Gastrocnemius medialis (tissue), 4 donors: ENCODE results near the gene PTPN6.

ENCODE experiments used
- CTCF ChIP-seq, 5 experiments: fragments of 450-650 bp in 3 of 5; fragments of 200-600 bp in 2 of 5; sonication (generic) in 2 of 5; IDR thresholded peaks in 4 of 5; conservative IDR thresholded peaks in 1 of 5; 1 replicate in 4 of 5; 2 replicates in 1 of 5; pipeline ENCODE4 v1.5.1; 2016 to 2019; ENCODE audit warnings: antibody characterized with exemption in 5 of 5, mild to moderate bottlenecking in 3 of 5, moderate library complexity in 3 of 5
- POLR2A ChIP-seq, 2 donors: fragments of 450-650 bp; IDR thresholded peaks; one replicate each; pipeline ENCODE4 v1.6.1; 2017; ENCODE audit warnings: antibody characterized with exemption in 2 of 2, mild to moderate bottlenecking in 2 of 2, moderate library complexity in 2 of 2

GRCh38 chr12:6941782-6942181, 9.4 kb upstream of the PTPN6 start:
- TF ChIP-seq CTCF (IDR thresholded peaks at IDR 0.05 in 4 of 5, conservative IDR thresholded peaks at IDR 0.05 in 1 of 5) (no peak), POLR2A (IDR thresholded peaks at IDR 0.05) (no peak)
